ENCODE data around the gene IPO13. TPM values are rescaled to one million over a fixed set of nuclear protein-coding genes. Genes with fewer than 3 reads are reported as not detected.

The IPO13 gene
- total and polyA plus RNA-seq, 4 donors: 8.6 to 15.1 (median 10.5) TPM

- 96% methylated on average over 16 of the region's 16 CpGs for WGBS
- Histone ChIP-seq H3K4me1 (ENCODE audit: control insufficient read depth in 4 of 4, insufficient read depth in 4 of 4, low read length in 3 of 4) (peaks cover 0 to 9% (median 3%) of the 10 kb centered on the region in 4 donors), H3K9ac (ENCODE audit: low read depth in 1 of 2, low read length in 2 of 2) (no peak overlapping the region), H3K36me3 (ENCODE audit: control insufficient read depth in 4 of 4, insufficient read depth in 3 of 4, low read depth in 1 of 4, low read length in 3 of 4) (peaks cover 0 to 4% (median 0%) of the 10 kb centered on the region in 4 donors), H3K27ac (ENCODE audit: low read depth in 1 of 2, low read length in 2 of 2) (no peak overlapping the region), H3K9me3 (ENCODE audit: control insufficient read depth in 4 of 4, low read length in 3 of 4) (no peaks in the 10 kb centered on the region), H3K4me3 (ENCODE audit: low read depth in 1 of 3, low read length in 3 of 3) (no peak overlapping the region), H3K27me3 (ENCODE audit: control insufficient read depth in 4 of 4, insufficient read depth in 4 of 4, low read length in 3 of 4) (no peaks in the 10 kb centered on the region)
- DNase-seq (ENCODE audit: low spot score): no peak
- TF ChIP-seq JUND (IDR thresholded peaks at IDR 0.05) (no peak), YY1 (IDR thresholded peaks at IDR 0.05) (no peak), ATF3 (IDR thresholded peaks at IDR 0.05) (no peak), REST (IDR thresholded peaks at IDR 0.05) (no peak), EGR1 (IDR thresholded peaks at IDR 0.05; ENCODE audit: low read depth in 2 of 2) (no peak), FOXA1 (IDR thresholded peaks at IDR 0.05) (no peak)
Measured at GRCh38 chr1:43984855-43985254, 38.1 kb downstream of the IPO13 start.

- H3K27ac ChIP-seq (ENCODE audit: low read depth in 1 of 2, low read length in 2 of 2): no peak overlapping the region
- peaks cover 0 to 4% (median 0%) of the 10 kb centered on the region in 4 donors for H3K36me3 ChIP-seq (ENCODE audit: control insufficient read depth in 4 of 4, insufficient read depth in 3 of 4, low read depth in 1 of 4, low read length in 3 of 4)
- WGBS: 88% methylated on average over 4 of the region's 4 CpGs
- TF ChIP-seq CTCF (IDR thresholded peaks at IDR 0.05; ENCODE audit: low read depth, low read length, missing input control): no peak
- H3K4me3 ChIP-seq (ENCODE audit: low read depth in 1 of 3, low read length in 3 of 3): no peak overlapping the region
- no peaks in the 10 kb centered on the region for H3K9me3 ChIP-seq (ENCODE audit: control insufficient read depth in 4 of 4, low read length in 3 of 4)
- H3K27me3 ChIP-seq (ENCODE audit: control insufficient read depth in 4 of 4, insufficient read depth in 4 of 4, low read length in 3 of 4): no peaks in the 10 kb centered on the region
- no peak for DNase-seq (ENCODE audit: low spot score)
- H3K4me1 ChIP-seq (ENCODE audit: control insufficient read depth in 4 of 4, insufficient read depth in 4 of 4, low read length in 3 of 4): peaks cover 0 to 5% (median 5%) of the 10 kb centered on the region in 4 donors
- no peak overlapping the region for H3K9ac ChIP-seq (ENCODE audit: low read depth in 1 of 2, low read length in 2 of 2)
Measured at GRCh38 chr1:43985984-43986595, 39.3 kb downstream of the IPO13 start.

- no peak overlapping the region for H3K9ac ChIP-seq (ENCODE audit: low read depth in 1 of 2, low read length in 2 of 2)
- TF ChIP-seq EGR1 (IDR thresholded peaks at IDR 0.05; ENCODE audit: low read depth in 2 of 2): no peak
- DNase-seq (ENCODE audit: low spot score): no peak
- H3K27ac ChIP-seq (ENCODE audit: low read depth in 1 of 2, low read length in 2 of 2): no peak overlapping the region
- WGBS: 70% methylated on average over 6 of the region's 6 CpGs
- H3K36me3 ChIP-seq (ENCODE audit: control insufficient read depth in 4 of 4, insufficient read depth in 3 of 4, low read depth in 1 of 4, low read length in 3 of 4): peaks cover 0 to 4% (median 0%) of the 10 kb centered on the region in 4 donors
- H3K9me3 ChIP-seq (ENCODE audit: control insufficient read depth in 4 of 4, low read length in 3 of 4): no peaks in the 10 kb centered on the region
- no peak overlapping the region for H3K4me3 ChIP-seq (ENCODE audit: low read depth in 1 of 3, low read length in 3 of 3)
- H3K4me1 ChIP-seq (ENCODE audit: control insufficient read depth in 4 of 4, insufficient read depth in 4 of 4, low read length in 3 of 4): peaks cover 0 to 8% (median 6%) of the 10 kb centered on the region in 4 donors
- H3K27me3 ChIP-seq (ENCODE audit: control insufficient read depth in 4 of 4, insufficient read depth in 4 of 4, low read length in 3 of 4): no peaks in the 10 kb centered on the region
Measured at GRCh38 chr1:43986712-43987111, 40.0 kb downstream of the IPO13 start.

Data from liver (tissue), 9 donors.